ENCODE measurements around the gene RBM8A. TPM values are rescaled to one million over a fixed set of nuclear protein-coding genes. Genes with fewer than 3 reads are reported as not detected.

The RBM8A gene
- total RNA-seq, 1 donor = 54.3 TPM

- Histone ChIP-seq H3K27me3 (ENCODE audit: insufficient read depth, low read length) (no peaks in the 10 kb centered on the region), H2AFZ (ENCODE audit: low read length) (no peak overlapping the region), H4K20me1 (ENCODE audit: insufficient read depth, low read length) (peaks cover 4% of the 10 kb centered on the region), H3K4me2 (ENCODE audit: insufficient read depth, low read length) (no peak overlapping the region), H3K9me3 (ENCODE audit: low read depth, low read length) (no peaks in the 10 kb centered on the region), H3K79me2 (ENCODE audit: insufficient read depth, low read length) (peaks cover 41% of the 10 kb centered on the region), H3K4me1 (ENCODE audit: insufficient read depth, low read length) (no peaks in the 10 kb centered on the region), H3K36me3 (ENCODE audit: insufficient read depth, low read length) (peaks cover 38% of the 10 kb centered on the region), H3K27ac (ENCODE audit: low read depth, low read length) (no peak overlapping the region), H3K4me3 (ENCODE audit: insufficient read depth, low read length) (no peak overlapping the region)
- no peak for DNase-seq (ENCODE audit: insufficient read length, low spot score, missing footprints)
- TF ChIP-seq, protein P1, sequence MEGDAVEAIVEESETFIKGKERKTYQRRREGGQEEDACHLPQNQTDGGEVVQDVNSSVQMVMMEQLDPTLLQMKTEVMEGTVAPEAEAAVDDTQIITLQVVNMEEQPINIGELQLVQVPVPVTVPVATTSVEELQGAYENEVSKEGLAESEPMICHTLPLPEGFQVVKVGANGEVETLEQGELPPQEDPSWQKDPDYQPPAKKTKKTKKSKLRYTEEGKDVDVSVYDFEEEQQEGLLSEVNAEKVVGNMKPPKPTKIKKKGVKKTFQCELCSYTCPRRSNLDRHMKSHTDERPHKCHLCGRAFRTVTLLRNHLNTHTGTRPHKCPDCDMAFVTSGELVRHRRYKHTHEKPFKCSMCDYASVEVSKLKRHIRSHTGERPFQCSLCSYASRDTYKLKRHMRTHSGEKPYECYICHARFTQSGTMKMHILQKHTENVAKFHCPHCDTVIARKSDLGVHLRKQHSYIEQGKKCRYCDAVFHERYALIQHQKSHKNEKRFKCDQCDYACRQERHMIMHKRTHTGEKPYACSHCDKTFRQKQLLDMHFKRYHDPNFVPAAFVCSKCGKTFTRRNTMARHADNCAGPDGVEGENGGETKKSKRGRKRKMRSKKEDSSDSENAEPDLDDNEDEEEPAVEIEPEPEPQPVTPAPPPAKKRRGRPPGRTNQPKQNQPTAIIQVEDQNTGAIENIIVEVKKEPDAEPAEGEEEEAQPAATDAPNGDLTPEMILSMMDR (IDR thresholded peaks at IDR 0.05; ENCODE audit: extremely low read depth, low read depth, low read length) = no peak
Measured at GRCh38 chr1:145944532-145944931, 17.2 kb upstream of the RBM8A start.

- H3K27me3 ChIP-seq (ENCODE audit: insufficient read depth, low read length) = no peaks in the 10 kb centered on the region
- no peak for DNase-seq (ENCODE audit: insufficient read length, low spot score, missing footprints)
- TF ChIP-seq, protein P1 (IDR thresholded peaks at IDR 0.05; ENCODE audit: extremely low read depth, low read depth, low read length) = no peak
- no peaks in the 10 kb centered on the region for H3K9me3 ChIP-seq (ENCODE audit: low read depth, low read length)
- no peak overlapping the region for H3K27ac ChIP-seq (ENCODE audit: low read depth, low read length)
- peaks cover 24% of the 10 kb centered on the region for H3K79me2 ChIP-seq (ENCODE audit: insufficient read depth, low read length)
- no peaks in the 10 kb centered on the region for H3K4me1 ChIP-seq (ENCODE audit: insufficient read depth, low read length)
- H3K4me3 ChIP-seq (ENCODE audit: insufficient read depth, low read length) = no peak overlapping the region
- no peak overlapping the region for H2AFZ ChIP-seq (ENCODE audit: low read length)
- H3K36me3 ChIP-seq (ENCODE audit: insufficient read depth, low read length) = peaks cover 36% of the 10 kb centered on the region
- H3K4me2 ChIP-seq (ENCODE audit: insufficient read depth, low read length) = no peak overlapping the region
- no peaks in the 10 kb centered on the region for H4K20me1 ChIP-seq (ENCODE audit: insufficient read depth, low read length)
Measured at GRCh38 chr1:145942871-145943270, 15.6 kb upstream of the RBM8A start.

DNA sequence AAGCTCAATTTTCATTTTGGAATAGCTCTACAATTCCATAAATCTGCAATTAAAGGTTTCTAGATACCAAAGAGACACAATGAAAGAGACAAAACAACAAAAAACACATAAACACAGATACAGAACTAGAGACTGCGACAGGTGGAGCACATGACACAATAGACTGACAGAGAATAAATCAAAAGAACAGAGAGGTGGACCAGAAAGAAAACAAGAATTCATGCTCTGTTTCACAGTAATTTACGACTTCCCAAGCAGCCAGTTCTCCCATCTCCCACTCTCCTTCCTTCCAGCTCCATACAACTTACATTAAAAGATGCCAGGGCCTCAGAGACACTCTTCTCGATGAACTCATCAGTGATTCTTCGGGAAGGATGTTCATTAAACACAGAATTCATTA, 15.1 kb upstream of the RBM8A start:
- Histone ChIP-seq H3K4me3 (ENCODE audit: insufficient read depth, low read length) (no peak overlapping the region), H2AFZ (ENCODE audit: low read length) (no peak overlapping the region), H4K20me1 (ENCODE audit: insufficient read depth, low read length) (no peaks in the 10 kb centered on the region), H3K4me2 (ENCODE audit: insufficient read depth, low read length) (no peak overlapping the region), H3K9me3 (ENCODE audit: low read depth, low read length) (no peaks in the 10 kb centered on the region), H3K79me2 (ENCODE audit: insufficient read depth, low read length) (peaks cover 20% of the 10 kb centered on the region), H3K27ac (ENCODE audit: low read depth, low read length) (no peak overlapping the region), H3K36me3 (ENCODE audit: insufficient read depth, low read length) (peaks cover 34% of the 10 kb centered on the region), H3K27me3 (ENCODE audit: insufficient read depth, low read length) (no peaks in the 10 kb centered on the region), H3K4me1 (ENCODE audit: insufficient read depth, low read length) (no peaks in the 10 kb centered on the region)
- TF ChIP-seq, protein P1 (IDR thresholded peaks at IDR 0.05; ENCODE audit: extremely low read depth, low read depth, low read length) = no peak
- no peak for DNase-seq (ENCODE audit: insufficient read length, low spot score, missing footprints)

- Histone ChIP-seq H3K4me1 (ENCODE audit: insufficient read depth, low read length) (peaks cover 4% of the 10 kb centered on the region), H4K20me1 (ENCODE audit: insufficient read depth, low read length) (no peaks in the 10 kb centered on the region), H3K79me2 (ENCODE audit: insufficient read depth, low read length) (no peaks in the 10 kb centered on the region), H3K9me3 (ENCODE audit: low read depth, low read length) (no peaks in the 10 kb centered on the region), H3K4me3 (ENCODE audit: insufficient read depth, low read length) (no peak overlapping the region), H3K27ac (ENCODE audit: low read depth, low read length) (no peak overlapping the region), H3K36me3 (ENCODE audit: insufficient read depth, low read length) (peaks cover 43% of the 10 kb centered on the region), H3K27me3 (ENCODE audit: insufficient read depth, low read length) (no peaks in the 10 kb centered on the region), H2AFZ (ENCODE audit: low read length) (no peak overlapping the region), H3K4me2 (ENCODE audit: insufficient read depth, low read length) (no peak overlapping the region)
- TF ChIP-seq, protein P1 (IDR thresholded peaks at IDR 0.05; ENCODE audit: extremely low read depth, low read depth, low read length) = no peak
- no peak for DNase-seq (ENCODE audit: insufficient read length, low spot score, missing footprints)
Measured at GRCh38 chr1:145937436-145937835, 10.2 kb upstream of the RBM8A start.

Data from osteoblast (primary cell).